NCI-H146 treated with DMSO at 0.1 percent for 48 hours (cell line): ENCODE measurements around the gene IQGAP3.

ENCODE experiments used
- DNase-seq: peaks from one replicate; lab custom pipeline; 2025; ENCODE audit not compliant: unreplicated experiment; lab: John Stamatoyannopoulos, UW

Gene IQGAP3

DNA sequence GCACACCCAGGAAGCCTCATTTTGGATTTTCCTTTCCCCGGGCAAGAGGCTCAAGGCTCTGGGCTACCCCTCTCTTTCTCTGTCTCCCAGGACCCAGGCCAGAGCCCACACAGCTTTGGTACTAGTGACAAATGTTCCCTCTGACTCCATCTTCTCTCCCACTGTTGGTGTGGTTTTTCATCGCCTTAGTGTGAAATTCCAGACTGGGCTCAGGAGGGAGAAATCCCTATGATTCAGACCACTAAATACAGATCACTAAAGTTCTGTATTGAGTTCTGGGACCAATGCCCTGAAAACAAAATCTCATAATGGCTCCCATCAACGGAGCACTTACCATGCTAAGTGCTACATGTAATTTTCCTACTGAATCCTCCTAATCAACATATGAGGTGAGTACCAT, 26.1 kb downstream of the IQGAP3 start:
- DNase-seq = no peak

DNA sequence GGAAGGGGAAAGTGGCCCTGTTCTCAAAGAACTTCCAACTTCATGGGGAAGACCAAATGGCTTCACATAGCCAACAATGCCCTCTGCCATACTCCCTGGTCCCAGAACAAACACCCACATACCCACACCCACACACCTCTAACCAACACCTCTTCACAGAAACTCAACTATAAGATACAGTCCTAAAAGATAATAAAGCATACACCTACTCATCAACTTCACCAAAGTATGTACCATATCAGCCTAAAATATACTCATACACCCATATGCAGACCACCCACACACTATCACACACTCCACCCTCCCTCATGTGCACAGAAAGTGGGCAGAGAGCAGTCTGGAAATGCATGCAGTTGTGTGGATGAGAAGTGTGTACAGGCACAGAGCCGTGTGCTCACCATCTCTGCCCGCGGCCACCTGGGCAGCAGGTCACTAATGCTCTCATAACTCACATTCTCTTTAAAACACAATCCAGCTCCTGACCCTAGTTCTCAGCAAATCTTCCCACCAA, 27.7 kb downstream of the IQGAP3 start:
- no peak for DNase-seq

DNA sequence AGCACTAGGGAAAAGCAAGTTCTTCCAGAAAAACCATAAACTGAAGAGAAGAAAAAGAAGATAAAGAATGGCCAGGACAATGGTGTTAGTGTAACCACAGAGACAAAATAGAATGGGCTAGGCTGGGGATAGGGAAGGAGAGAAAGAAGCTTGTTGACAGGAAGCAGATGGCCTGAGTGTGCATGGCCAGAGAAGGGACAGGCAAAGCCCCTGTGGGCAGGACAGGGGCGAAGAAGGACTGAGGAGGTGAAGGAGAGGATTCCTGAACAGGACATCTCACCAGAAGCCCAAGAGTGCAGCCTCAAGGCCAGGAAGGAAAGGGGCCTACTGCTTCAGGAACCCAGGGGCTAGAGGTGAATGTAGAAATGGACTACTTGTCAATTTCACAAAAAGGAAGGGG, 29.3 kb downstream of the IQGAP3 start:
- DNase-seq = no peak

DNA sequence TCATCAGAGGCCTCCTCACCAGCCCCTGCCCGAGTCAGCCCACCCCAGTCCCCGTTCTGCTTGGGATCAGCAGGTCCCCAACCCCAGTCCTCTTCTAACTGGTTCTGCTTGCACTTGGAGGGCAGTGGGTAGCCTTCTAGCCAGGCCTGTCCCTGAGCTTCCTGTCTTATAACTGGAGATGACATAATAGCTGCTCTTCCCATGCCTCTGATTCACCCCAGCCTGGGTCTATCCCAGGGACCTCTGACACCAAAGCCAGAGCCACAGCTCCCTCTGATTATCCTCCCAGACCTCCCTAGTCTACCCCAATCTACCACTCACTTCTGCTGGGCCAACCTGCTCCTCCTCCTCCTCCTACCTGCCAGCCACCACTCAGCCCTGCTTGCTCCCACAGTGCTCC, 31.4 kb downstream of the IQGAP3 start:
- no peak for DNase-seq

DNA sequence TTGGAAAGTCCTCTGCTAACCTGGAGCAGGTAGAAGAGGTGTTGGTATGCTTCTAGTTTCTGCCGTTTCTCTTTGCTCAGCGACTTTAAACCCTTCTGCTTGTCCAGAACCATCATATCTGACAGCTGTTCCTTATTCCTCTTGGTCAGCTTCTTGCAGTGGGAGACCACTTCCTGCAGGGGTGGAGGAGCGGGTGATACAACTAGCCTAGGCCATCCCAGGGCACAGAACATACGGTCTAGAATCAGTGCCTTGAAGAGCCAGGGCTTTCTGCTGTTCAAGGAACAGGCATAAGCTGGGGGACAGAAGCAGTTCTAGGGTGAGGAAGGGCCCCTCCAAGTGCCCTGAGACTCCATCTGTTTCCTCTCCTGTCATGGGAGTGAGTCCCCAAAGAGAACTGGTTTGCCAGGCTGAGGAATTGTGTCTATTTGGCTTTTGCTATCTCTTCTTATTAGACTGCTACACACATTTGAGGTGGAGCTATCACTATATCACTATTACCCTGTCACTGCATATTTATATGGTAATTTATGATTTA, 32.5 kb downstream of the IQGAP3 start:
- DNase-seq = no peak

DNA sequence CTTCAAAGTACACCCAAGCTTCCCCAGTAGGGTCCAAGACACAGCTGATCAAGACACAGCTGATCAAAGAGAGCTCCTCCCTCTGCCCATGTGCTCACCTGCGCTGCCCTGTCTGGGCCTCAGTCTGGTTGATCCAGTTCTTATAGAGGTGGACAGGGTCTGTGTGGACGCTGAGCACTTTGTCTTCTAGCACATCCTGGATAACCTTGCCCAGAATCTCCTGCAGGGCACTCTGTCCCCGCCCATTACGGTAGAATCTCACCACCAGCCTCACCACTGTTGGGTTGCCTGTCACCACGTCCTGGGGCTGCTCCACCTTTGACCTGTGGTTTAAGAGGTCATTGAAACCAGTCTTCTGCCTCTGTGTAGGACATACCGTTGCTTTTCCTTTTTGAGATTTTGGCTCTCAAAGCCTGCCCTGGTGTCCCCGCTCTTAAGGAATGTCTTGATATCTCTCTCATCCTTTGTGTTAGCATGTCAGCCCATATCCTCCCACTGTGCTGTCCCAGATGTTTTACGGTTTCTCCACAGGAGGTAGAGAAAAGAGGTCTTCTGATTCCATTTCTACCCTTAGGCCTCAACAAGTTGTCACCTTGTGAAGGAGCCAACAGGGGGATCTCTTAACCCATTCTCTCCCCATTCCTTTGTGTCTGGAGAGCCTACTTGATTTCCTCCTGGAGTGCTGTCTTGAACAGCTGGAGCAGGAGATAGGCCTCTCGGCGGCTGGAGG, 33.5 kb downstream of the IQGAP3 start:
- DNase-seq = no peak

DNA sequence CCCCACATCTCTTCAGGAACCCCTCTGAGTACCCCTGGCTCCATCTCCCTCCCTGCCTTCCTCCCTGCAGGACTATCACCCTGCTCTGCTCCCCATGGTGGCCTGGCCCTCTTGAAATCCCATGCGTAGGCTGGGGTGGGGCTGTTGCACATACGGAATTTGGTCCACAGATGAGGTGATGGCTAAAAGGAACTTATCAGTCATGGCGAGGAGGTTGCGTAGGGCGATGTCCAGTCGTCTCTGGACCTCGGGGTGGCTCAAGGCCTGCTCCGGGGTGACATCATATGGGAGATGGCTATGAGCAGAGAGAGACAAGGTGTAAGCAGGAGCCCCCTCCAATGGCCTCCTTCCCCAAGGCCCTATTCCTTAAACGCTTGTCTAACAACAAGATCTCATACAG, 35.3 kb downstream of the IQGAP3 start:
- no peak for DNase-seq

DNA sequence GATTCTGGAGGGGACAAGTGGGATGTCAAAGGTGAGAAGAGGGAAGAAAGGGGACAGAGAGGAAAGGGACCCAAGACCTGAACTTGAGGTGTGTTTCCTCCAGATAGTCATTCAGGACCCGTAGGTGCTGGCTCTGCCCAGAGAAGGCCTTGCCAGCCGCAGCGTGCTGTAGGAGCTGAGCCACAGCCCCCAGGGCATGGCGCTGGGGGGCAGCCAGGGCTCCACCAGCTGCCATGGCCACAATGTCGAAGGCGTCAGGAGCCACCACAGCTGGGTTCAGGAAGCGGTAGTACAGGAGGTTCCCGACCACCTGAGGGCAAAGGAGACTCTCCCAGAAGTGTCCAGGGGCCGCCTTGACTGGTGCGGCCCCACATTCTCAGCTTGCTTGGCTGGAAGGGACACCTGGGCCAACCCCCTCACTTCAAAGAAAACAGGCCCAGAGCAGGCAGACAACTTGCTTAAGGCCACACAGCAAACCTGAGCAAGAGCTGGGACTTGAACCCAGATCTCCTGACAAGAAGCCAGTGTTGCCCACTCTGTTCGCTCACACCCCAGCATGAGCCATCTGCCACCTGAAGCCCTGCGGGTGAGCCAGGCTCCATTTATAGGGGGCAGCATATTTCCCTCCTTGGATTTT, 37.8 kb downstream of the IQGAP3 start:
- DNase-seq = no peak

DNA sequence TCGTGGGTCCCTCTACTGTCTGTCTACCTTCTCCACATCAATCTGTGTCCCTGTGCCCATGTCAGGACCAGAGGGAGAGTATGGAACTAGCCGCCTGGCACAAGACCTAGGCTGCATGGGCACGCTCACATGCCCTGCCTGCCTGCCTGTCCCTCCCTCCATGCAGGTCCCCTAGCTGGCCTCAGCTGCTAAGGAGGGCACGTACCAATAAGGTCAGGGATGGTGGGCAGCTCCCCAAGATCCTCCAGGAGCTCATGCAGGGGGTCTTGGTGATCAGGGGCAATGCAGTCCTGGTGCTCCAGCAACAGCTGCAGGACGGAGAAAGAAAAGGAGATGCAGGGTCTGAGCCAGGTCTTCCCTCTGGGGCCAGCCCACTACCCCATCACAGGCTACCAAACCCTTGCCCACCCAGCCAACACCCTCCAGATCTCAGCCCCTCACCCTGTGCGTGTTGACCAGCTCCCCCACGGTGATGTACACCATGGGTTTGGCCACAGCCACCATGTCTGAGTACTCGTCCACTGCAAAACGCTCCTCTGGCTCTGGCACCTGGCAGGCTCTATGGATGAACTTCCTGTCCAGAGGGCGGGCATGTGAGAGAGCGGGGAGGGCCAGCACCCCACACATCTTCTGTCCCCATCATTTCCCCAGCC, 38.7 kb downstream of the IQGAP3 start:
- DNase-seq = no peak

DNA sequence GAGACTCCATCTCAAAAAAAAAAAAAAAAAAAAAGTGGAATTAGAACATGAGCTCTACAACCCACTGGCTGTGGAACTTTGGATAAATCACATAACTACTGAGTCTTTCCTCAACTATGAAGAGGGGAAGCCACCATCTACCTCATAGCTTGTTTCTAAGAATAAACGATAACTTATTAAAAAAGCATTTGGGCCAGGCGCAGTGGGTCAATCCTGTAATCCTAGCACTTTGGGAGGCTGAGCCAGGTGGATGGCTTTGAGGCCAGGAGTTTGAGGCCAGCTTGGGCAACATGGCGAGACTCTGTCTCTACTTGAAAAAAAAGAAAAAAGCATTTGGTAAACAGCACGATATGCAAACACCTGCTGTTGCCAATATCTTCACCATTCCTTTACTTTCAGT, 40.0 kb downstream of the IQGAP3 start:
- DNase-seq = no peak

DNA sequence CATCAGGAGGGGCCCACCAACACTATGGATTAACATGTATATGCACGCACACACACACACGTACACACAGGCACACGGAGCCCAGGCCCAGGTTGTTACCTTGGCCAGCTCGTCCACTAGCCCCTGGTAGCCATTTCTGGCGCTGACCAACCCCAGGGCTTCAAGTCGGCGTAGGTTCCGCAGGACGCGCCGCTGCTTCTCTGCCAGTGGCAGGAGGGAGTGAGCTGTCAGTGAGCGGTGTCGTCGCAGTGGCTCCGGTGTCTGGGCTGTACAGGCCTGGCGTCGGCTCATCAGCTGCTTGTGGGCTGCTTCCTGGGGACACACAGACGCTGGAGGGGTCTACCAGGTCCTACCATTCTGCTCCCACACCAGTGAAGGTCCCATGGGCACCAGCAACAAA, 42.4 kb downstream of the IQGAP3 start:
- no peak for DNase-seq

DNA sequence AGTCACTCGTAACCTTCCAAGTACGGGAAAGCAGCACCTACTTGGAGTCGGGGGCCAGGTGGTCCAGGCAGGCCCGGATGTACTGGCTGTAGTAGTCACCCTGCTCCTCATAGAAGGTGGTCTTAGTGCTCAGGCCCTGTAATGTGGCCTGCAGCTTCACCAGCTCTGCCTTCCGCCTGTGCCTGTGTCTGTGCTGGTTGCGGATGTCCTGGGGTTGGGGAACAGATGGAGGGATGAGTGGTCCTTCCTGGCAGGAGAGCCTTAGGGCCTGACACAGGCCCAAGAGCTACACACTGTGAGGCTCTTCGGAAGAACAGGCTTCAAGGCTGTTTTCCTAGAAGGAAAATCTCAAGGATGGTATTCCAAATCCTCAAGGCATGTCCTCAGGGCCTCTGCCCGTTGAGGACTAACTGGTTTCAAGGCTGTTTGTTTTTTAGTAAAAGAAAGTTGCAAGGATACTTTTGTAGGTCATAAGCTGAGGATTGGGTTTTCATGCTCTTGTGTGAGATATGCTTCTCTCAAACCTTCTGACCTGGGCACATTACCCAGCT, 43.4 kb downstream of the IQGAP3 start:
- no peak for DNase-seq

DNA sequence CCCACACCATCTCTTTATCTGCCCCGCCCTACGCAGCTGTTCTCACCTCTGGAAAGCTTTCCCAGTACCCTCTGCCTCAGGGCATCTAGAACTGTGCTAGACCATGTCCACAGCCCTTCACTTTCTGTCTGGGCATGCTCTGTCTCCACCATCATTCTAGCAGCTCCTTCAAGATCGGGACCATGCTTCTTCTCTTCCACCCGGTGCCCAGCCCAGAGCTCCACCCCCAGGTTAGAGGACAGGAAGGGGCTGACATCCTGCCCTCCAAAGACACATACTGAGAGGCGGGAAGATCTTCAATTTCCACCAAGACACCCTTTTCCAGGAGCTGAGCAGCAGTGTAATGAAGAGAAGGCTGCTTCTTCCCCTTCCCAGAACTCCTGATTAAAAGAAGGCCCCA, 44.1 kb downstream of the IQGAP3 start:
- no peak for DNase-seq

DNA sequence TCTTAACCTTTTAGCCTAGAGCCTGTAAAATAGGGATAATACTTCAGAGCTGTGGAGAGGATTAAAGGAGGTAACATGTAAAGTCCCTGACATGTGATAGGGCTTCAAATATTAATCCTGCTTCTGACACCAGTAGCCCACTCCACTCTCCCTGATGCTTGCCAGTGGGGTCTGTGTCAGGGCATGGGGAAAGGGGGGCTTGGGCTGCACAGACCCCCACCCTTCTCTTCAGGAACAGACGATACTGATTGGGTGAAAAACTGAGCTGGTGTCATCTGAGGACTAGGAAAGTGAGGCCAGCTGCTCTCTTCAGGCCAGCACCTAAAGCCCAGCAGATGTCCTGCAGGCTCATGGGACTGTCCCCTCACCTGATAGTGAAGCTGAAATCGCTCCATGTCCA, 44.8 kb downstream of the IQGAP3 start:
- no peak for DNase-seq

DNA sequence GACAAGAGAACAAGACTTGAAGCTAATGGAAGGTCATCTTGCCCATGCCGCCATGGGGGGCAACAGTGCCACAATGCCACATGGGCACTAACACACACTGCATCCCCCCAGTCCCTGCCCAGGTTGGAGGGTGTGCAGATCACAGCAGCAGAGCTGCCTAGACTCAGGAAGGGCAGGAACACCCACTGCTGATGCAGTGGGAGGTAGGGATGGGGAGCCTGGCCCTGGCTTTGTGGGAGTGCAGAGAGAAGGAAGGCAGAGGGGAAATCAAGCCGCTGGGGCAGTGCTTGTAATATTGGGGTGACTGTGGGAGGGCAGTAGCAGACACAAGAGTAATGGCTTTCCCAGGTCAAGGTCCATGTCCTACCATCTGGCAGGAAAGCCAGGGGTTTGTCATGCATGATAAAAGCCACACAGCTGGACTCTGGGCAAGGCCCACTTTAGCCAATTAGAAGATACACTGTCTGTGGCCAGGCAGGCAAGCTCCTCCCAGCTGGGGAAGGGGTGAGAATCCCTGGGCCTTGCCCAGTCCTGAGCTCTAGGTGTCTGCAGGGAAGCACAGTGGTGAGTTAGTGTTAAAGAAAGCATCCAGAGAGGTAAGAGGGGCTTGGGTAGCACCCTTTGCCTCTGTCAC, 46.4 kb downstream of the IQGAP3 start:
- no peak for DNase-seq

DNA sequence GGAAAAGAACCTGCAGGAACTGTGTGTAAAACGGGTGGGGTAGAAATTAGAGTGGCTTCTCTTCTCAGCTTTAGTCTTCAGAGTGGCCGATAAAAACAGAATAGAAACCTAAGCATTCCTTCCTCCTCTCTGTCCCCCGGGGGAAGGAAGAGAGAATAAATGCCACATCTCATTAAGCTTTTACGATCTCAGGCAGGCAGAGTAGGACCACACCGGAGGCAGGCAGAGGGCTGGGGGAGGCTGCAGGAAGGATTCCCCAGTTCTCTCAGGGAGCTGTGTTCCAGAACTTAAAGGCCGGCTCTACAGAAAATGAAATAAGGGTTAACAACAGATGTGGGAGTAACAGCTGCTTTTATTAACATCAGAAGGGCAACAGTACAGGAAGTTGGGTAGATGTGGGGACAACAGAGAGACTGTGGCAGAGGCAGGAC, 47.3 kb downstream of the IQGAP3 start:
- DNase-seq = no peak

DNA sequence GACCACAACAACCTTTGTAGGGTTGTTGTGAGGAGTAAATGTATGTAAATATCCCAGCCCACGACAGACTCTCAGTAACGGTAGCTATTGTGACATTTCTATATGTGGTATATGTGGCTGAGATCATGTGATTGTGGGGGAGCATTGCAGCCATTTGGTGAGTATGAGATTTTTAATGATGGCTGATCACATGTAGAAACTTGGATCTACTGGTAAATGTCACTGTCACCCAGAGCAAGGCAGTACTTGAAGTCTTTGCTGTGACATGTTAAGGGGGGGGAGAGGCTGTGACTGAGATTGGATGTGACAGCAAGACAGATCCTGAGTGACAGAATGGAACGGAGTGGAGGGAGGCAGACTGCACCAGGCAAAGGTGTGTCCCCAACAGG, 47.9 kb downstream of the IQGAP3 start:
- no peak for DNase-seq

DNA sequence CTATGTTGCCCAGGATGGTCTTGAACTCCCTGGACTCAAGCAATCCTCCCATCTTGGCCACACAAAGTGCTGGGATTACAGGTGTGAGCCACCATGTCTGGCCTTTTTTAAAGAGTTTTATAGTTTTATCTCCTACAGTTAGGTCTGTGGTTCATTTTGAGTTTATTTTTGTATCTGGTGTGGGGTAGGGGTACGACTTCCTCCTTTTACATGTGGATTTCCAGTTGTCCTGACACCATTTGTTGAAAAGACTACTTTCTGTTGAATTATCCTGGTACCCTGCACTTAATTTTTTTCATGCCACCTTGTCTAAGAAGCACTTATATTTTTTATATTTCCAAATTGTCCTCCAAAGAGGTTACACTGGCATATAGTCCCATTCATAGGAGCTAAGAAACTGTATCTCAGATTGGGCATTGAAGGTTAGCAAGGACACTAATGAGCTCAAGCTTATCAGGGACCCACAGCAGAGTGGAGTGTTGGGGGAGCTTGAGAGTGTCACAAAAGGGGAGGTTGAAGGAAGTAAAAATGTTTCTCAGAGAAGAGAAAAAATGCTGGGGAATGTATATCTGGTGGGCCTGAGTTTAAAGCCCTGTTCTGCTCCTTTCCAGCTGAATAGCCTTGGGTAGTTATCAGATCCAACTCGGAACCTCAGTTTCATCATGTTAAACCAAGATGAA, 48.4 kb downstream of the IQGAP3 start:
- no peak for DNase-seq

DNA sequence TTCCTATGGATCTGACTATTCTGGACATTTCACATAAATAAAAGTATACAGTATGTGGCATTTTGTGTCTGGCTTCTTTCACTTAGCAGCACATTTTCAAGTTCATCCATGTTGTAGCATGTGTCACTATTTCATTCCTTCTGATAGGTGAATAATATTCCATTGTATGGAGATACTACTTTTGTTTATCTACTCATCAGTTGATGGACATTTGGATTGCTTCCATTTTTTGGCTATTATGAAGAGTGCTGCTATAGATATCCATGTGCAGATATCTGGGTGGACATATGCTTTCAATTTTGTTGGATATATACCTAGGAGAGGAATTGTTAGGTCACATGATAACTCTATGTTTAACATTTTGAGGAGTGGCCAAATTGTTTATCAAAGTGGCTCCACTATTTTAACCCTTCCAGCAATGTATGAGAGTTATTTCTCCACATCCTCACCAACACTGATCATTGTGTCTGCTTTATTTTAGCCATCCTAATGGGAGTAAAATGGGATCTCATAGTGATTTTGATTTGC, 49.9 kb downstream of the IQGAP3 start:
- DNase-seq = no peak

DNA sequence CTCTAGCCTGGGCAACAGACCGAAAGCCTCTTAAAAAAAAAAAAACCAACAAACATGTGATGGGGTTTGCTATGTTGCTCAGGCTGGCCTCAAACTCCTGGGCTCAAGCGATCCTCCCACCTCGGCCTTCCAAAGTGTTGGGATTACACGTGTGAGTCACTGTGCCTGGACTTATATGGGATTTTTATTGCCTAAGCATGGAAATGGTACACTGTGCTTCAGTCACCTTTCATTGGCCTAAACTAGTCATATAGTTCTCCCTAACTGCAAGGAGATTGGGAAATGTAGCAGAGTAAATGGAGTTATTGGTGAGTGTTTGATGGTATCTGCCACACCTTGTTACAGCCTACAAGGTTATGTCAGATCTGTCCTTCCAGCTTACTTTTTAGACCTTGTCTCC, 54.6 kb downstream of the IQGAP3 start:
- DNase-seq = no peak
